Lower leg skin (tissue), 3 donors: Measurements from ENCODE around the gene F8.

Experiments
- POLR2A ChIP-seq, 2 donors: fragments of 450-650 bp; IDR thresholded peaks; one replicate each; pipeline ENCODE4 v1.6.1; 2016 to 2017; ENCODE audit warnings: antibody characterized with exemption in 2 of 2, mild to moderate bottlenecking in 1 of 2, moderate library complexity in 1 of 2
- TF ChIP-seq, protein P1 (sequence below), 3 donors: fragments of 450-650 bp; IDR thresholded peaks; one replicate each; pipeline ENCODE4 v1.5.1; 2016; ENCODE audit warnings: antibody characterized with exemption in 3 of 3, mild to moderate bottlenecking in 3 of 3, moderate library complexity in 2 of 3

DNA sequence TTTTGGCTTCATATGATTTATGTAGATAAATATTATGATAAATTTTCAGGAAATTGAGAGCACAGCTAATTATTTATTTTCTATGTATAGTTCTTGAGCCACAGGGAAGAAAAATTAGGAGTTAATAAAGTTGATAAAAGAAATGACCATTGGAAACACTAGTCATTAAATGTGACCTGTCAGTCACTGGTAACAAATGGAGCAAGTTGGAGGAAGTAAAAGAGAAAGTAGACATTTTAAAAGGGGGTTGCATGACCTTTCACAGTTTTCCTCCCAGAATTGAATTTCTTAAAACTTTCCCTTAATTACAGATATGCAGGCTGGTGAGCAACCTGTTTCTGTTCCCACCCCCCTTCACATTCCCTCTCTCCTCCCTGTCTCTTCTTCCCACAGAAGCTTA lies 193.4 kb downstream of the F8 start:
- TF ChIP-seq, protein P1, sequence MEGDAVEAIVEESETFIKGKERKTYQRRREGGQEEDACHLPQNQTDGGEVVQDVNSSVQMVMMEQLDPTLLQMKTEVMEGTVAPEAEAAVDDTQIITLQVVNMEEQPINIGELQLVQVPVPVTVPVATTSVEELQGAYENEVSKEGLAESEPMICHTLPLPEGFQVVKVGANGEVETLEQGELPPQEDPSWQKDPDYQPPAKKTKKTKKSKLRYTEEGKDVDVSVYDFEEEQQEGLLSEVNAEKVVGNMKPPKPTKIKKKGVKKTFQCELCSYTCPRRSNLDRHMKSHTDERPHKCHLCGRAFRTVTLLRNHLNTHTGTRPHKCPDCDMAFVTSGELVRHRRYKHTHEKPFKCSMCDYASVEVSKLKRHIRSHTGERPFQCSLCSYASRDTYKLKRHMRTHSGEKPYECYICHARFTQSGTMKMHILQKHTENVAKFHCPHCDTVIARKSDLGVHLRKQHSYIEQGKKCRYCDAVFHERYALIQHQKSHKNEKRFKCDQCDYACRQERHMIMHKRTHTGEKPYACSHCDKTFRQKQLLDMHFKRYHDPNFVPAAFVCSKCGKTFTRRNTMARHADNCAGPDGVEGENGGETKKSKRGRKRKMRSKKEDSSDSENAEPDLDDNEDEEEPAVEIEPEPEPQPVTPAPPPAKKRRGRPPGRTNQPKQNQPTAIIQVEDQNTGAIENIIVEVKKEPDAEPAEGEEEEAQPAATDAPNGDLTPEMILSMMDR (IDR thresholded peaks at IDR 0.05) = no peak
- TF ChIP-seq POLR2A (IDR thresholded peaks at IDR 0.05) = no peak
